Liver (tissue), 9 donors: ENCODE data around the gene CMTM8. TPM values are rescaled to one million over a fixed set of nuclear protein-coding genes. Genes with fewer than 3 reads are reported as not detected.

ENCODE experiments used
- DNase-seq: peaks from one replicate; pipeline ENCODE4 v3.0.0-alpha.2; 2017; ENCODE audit warnings: low spot score
- H3K27ac ChIP-seq, 2 donors: one replicate each; pipeline ENCODE4 v1.7.0; 2013; ENCODE audit warnings: inconsistent platforms in 2 of 2, low read length in 2 of 2, control low read depth in 1 of 2, low read depth in 1 of 2, mild to moderate bottlenecking in 1 of 2
- H3K27me3 ChIP-seq, 4 donors: one replicate each; pipeline versions ENCODE4 v1.6.1 to v1.7.0; 2013; ENCODE audit warnings: low read length in 3 of 4, inconsistent platforms in 1 of 4, mild to moderate bottlenecking in 1 of 4, moderate library complexity in 1 of 4; ENCODE audit not compliant: control insufficient read depth in 4 of 4, insufficient read depth in 4 of 4
- H3K36me3 ChIP-seq, 4 donors: one replicate each; pipeline versions ENCODE4 v1.6.1 to v1.7.0; 2013; ENCODE audit warnings: low read length in 3 of 4, mild to moderate bottlenecking in 3 of 4, low read depth in 1 of 4, moderate library complexity in 1 of 4; ENCODE audit not compliant: control insufficient read depth in 4 of 4, insufficient read depth in 3 of 4
- H3K4me1 ChIP-seq, 4 donors: one replicate each; pipeline versions ENCODE4 v1.6.1 to v1.7.0; 2013; ENCODE audit warnings: low read length in 3 of 4, mild to moderate bottlenecking in 3 of 4, moderate library complexity in 1 of 4; ENCODE audit not compliant: control insufficient read depth in 4 of 4, insufficient read depth in 4 of 4
- H3K4me3 ChIP-seq, 3 donors: one replicate each; pipeline versions ENCODE4 v1.6.1 to v1.7.0; 2013; ENCODE audit warnings: low read length in 3 of 3, control low read depth in 1 of 3, low read depth in 1 of 3, mild to moderate bottlenecking in 1 of 3
- H3K9ac ChIP-seq, 2 donors: one replicate each; pipeline ENCODE4 v1.7.0; 2013; ENCODE audit warnings: low read length in 2 of 2, mild to moderate bottlenecking in 2 of 2, moderate library complexity in 2 of 2, control low read depth in 1 of 2, low read depth in 1 of 2
- H3K9me3 ChIP-seq, 4 donors: one replicate each; pipeline versions ENCODE4 v1.6.1 to v1.7.0; 2013; ENCODE audit warnings: low read length in 3 of 4; ENCODE audit not compliant: control insufficient read depth in 4 of 4
- EGR1 ChIP-seq, 2 donors: IDR thresholded peaks; 2 replicates each; pipeline ENCODE4 v1.6.1; 2016 to 2018; ENCODE audit warnings: antibody characterized with exemption in 2 of 2, low read depth in 2 of 2
- FOXA1 ChIP-seq: IDR thresholded peaks from 2 replicates; pipeline ENCODE4 v1.6.1; 2016; ENCODE audit warnings: antibody characterized with exemption
- FOXA2 ChIP-seq: IDR thresholded peaks from 2 replicates; pipeline ENCODE4 v1.6.1; 2016; ENCODE audit warnings: antibody characterized with exemption
- HNF4A ChIP-seq, 2 donors: conservative IDR thresholded peaks; 2 replicates each; pipeline ENCODE4 v1.6.1; 2016; ENCODE audit warnings: antibody characterized with exemption in 2 of 2, mild to moderate bottlenecking in 2 of 2
- NR2F2 ChIP-seq: IDR thresholded peaks from 2 replicates; pipeline ENCODE4 v1.6.1; 2016; ENCODE audit warnings: antibody characterized with exemption
- RAD21 ChIP-seq, 2 donors: IDR thresholded peaks; 2 replicates each; pipeline ENCODE4 v1.6.1; 2016; ENCODE audit warnings: antibody characterized with exemption in 2 of 2, mild to moderate bottlenecking in 2 of 2
- REST ChIP-seq: IDR thresholded peaks from 2 replicates; pipeline ENCODE4 v1.6.1; 2016; ENCODE audit warnings: antibody characterized with exemption, mild to moderate bottlenecking
- RXRA ChIP-seq, 2 donors: IDR thresholded peaks; 2 replicates each; pipeline ENCODE4 v1.6.1; 2017 to 2018; ENCODE audit warnings: antibody characterized with exemption in 2 of 2, mild to moderate bottlenecking in 1 of 2
- SP1 ChIP-seq: IDR thresholded peaks from 2 replicates; pipeline ENCODE4 v1.6.1; 2018; ENCODE audit warnings: antibody characterized with exemption, mild to moderate bottlenecking
- TAF1 ChIP-seq: conservative IDR thresholded peaks from 2 replicates; pipeline ENCODE4 v1.6.1; 2016; ENCODE audit warnings: antibody characterized with exemption, mild to moderate bottlenecking
- YY1 ChIP-seq: IDR thresholded peaks from 2 replicates; pipeline ENCODE4 v1.6.1; 2016; ENCODE audit warnings: antibody characterized with exemption, mild to moderate bottlenecking
- WGBS: extraction: QIAGEN DNeasy Blood & Tissue Kit; methylation state at CpG from one replicate; pipeline ENCODE4 v1.1.7; 2013; 5-methylcytosine and 5-hydroxymethylcytosine counted together
- polyA plus RNA-seq, 2 donors: library from polyadenylated mRNA; stranded (reverse) in 1 of 2; unstranded in 1 of 2; fragments of 200-250 nt in 1 of 2; fragments of >200 nt in 1 of 2; fragmentation: Nextera tagmentation in 1 of 2; extraction: Ambion mirVana in 1 of 2; gene quantifications; one replicate each; pipeline versions ENCODE4 v1.2.1 to v1.2.3, GENCODE V29; 2013 to 2015
- total RNA-seq, 2 donors: library from RNA; depleted of rRNA; stranded (reverse); fragments of >200 nt; gene quantifications; one replicate each; pipeline ENCODE4 v1.2.3, GENCODE V29; 2014
- TF ChIP-seq, protein P1 (sequence below): IDR thresholded peaks from 2 replicates; pipeline ENCODE4 v1.6.1; 2016; ENCODE audit warnings: antibody characterized with exemption
- donor health status: healthy.
- donor health status: healthy.
- donor health status: healthy.
- donor health status: healthy.
- donor health status: healthy.

Gene CMTM8
- total and polyA plus RNA-seq, 4 donors: 4.3 to 44.6 (median 12.5) TPM

DNA sequence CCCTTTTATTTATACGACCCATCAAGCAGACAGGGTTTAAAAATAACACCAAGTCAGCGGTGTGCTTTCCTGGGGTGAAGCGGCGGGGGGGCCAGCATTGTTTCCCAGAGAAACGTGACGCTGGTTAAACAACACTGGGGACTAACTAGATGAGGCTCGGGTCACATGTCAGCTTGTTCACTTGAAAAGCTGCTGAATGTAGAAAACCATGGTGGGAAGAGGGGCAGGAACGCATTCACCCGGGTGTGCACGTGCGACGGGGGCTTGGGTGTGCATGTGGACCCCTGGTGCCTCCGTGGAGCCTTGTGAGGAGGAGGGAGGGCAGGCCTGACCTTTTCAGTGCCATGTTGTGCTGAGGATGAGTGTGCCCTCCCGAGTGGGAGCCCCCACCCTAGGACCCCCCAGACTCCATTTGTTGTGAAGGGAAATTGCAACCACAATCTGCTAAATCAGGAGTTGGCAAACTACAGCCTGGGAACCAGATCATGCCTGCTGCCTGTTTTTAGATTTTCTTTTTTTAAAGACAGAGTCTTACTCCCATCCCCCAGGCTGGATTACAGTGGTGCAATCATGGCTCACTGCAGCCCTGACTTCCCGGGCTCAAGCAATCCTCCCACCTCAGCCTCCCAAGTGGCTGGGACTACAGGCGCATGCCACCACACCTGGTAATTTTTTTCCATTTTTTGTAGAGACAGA, 82.8 kb downstream of the CMTM8 start:
- Histone ChIP-seq H3K9me3 (no peaks in the 10 kb centered on the region), H3K36me3 (no peaks in the 10 kb centered on the region), H3K27me3 (no peaks in the 10 kb centered on the region), H3K27ac (no peak overlapping the region), H3K4me3 (no peak overlapping the region), H3K4me1 (peaks cover 0 to 12% (median 5%) of the 10 kb centered on the region in 4 donors), H3K9ac (no peak overlapping the region)
- DNase-seq: no peak
- WGBS: 79% methylated on average over 16 of the region's 16 CpGs
- TF ChIP-seq FOXA2 (no peak), SP1 (no peak), RAD21 (IDR thresholded peaks at IDR 0.05) (no peak), EGR1 (IDR thresholded peaks at IDR 0.05; ENCODE audit: low read depth in 2 of 2) (no peak), TAF1 (no peak), RXRA (IDR thresholded peaks at IDR 0.05) (no peak), NR2F2 (no peak)

DNA sequence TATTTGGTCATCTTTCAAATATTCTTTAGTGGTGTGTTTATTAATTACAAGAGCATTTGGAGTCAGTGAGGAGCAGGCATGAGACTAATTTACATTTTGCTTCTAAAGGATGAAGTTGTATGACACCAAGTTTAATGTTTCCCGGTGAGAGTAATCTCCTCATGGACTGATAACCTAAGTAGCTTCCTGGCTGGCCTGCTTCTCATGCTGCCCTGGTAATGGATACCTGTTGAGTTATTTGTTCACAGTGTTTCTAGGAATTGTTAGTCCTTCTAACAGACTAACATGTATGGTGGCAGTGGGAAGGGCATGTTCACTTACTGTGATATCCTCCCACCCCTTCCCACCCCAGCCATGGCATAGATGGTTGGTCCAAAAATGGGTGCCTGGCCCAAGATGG, 83.8 kb downstream of the CMTM8 start:
- Histone ChIP-seq H3K9me3 (no peaks in the 10 kb centered on the region), H3K27ac (no peak overlapping the region), H3K4me1 (peaks cover 0 to 12% (median 5%) of the 10 kb centered on the region in 4 donors), H3K27me3 (no peaks in the 10 kb centered on the region), H3K36me3 (no peaks in the 10 kb centered on the region), H3K9ac (no peak overlapping the region), H3K4me3 (no peak overlapping the region)
- no peak for TF ChIP-seq REST
- TF ChIP-seq YY1: no peak
- TF ChIP-seq, protein P1, sequence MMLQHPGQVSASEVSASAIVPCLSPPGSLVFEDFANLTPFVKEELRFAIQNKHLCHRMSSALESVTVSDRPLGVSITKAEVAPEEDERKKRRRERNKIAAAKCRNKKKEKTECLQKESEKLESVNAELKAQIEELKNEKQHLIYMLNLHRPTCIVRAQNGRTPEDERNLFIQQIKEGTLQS: no peak
- no peak for TF ChIP-seq NR2F2
- 72% methylated on average over 1 of the region's 1 CpG for WGBS
- DNase-seq: no peak

DNA sequence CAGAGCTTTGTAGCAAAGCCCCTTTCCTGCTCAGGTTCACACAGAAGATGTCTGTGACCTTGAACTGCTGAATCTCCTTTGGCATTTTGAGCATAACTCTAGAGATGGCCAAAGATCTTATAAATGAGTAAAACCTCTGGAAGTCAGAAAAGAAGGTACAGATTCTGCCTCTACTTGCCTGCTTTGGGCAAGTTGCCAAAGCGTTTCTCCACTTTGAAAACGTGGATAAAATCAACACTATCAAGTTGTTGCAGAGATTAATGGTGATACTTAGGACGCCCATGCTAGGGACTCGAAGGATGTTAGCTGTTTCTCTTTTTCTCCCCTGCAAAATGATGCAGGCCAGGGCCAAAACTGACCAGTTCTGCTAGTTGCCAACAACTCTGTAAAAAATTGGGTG, 85.1 kb downstream of the CMTM8 start:
- Histone ChIP-seq H3K4me1 (peaks cover 0 to 12% (median 4%) of the 10 kb centered on the region in 4 donors), H3K27ac (no peak overlapping the region), H3K36me3 (no peaks in the 10 kb centered on the region), H3K27me3 (no peaks in the 10 kb centered on the region), H3K9ac (no peak overlapping the region), H3K9me3 (no peaks in the 10 kb centered on the region), H3K4me3 (no peak overlapping the region)
- no peak for DNase-seq
- TF ChIP-seq FOXA2: no peak
- TF ChIP-seq FOXA1: no peak
- TF ChIP-seq NR2F2: no peak
- TF ChIP-seq SP1: no peak
- TF ChIP-seq HNF4A (conservative IDR thresholded peaks at IDR 0.05): no peak
- TF ChIP-seq REST: no peak
- 62% methylated on average over 4 of the region's 4 CpGs for WGBS
